CD4-positive, alpha-beta T cell treated with Interleukin-6 for 4 hours (primary cell): ENCODE measurements around the gene OSGIN1.

Experiments
- DNase-seq: peaks from one replicate; pipeline ENCODE4 v3.0.0-alpha.2; 2020; ENCODE audit warnings: mixed read lengths

Gene OSGIN1

DNA sequence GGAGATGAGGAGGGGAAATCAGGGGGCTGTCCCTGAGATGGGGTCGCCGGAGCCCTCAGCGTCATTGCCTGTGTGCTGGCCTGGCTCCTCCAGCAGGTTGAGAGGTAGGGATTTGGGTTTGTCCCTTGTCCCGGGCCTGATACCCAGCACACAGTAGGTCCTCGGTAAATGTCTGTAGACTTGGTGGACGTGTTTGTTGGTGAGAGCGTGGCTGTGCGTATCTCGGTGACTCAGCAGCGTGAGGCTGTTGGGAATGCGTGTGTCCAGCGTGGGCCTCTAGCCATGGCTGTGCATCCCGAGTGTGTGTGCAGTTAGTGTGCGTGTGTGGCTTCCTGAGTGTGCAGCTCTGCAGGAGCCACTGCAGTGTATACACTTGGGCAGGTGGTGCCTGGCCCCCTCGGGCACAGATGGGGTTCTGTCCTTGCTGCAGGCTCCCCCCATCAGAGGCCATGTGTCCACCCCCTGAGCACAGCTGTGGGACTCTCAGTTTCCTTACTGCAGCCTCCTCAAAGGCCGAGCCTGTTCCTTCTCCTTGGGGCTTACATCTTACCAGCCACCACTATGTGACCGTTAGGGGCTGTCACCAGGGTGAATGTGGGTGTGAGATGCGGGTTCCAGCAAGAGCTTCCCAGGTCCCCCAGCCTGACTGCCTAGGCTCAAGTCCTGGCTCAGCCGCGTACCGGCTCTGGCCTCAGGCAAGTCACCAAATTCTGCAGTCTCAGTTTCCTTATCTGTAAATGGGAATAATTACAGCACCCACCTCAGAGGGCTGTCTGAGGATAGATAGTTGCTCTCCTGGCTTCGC is 20.7 kb downstream of the OSGIN1 start:
- no peak for DNase-seq

DNA sequence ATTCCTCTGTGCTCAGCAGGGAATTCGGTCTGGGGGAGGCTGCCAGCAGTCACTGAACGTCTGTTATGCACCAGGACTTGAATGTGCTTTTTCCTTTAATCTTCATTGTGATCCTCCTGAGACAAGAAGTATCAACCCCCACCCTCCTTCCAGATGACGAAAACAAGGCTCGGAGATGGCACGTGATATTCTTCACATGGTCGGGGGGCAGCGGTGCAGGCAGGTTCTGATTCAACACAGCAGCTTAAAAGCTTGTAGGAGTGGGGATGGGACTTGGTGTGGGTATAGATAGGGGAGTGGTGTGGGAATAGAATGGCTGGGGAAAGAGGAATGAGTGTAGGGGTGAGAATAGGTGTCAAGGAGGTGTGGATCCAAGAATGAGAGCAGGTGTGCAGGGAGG is 21.4 kb downstream of the OSGIN1 start:
- DNase-seq, result no peak

DNA sequence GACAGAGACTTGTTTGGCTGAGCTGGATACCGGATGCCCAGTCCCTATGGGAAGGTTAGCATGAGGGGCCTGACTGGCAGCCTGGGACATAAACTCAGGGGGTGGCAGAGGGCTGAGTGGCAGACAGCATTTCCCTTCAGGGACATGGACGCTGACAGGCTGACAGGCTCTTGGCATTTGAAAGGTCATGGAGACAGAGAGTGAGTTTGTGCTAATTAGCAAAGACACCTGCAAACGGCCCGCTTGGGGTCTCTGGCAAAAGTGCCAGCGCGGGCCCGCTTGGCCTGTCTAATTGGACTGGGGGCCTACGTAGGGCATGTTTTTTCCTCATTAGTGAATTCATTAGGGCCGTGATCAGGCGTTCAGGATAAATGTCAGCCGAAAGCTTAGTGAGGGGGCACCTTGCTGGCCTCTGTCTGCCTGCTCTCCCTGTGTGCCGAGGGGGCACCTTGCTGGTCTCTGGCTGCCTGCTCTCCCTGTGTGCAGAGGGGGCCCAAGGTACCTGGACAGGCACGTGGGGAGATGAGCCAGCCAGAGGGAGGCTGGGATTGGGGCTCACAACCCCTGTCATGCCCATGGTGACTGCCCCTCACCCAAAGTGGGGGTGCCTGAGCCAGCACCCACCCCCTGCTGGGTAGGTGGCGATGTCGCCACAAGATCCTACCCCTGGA is 22.7 kb downstream of the OSGIN1 start:
- DNase-seq, result no peak

DNA sequence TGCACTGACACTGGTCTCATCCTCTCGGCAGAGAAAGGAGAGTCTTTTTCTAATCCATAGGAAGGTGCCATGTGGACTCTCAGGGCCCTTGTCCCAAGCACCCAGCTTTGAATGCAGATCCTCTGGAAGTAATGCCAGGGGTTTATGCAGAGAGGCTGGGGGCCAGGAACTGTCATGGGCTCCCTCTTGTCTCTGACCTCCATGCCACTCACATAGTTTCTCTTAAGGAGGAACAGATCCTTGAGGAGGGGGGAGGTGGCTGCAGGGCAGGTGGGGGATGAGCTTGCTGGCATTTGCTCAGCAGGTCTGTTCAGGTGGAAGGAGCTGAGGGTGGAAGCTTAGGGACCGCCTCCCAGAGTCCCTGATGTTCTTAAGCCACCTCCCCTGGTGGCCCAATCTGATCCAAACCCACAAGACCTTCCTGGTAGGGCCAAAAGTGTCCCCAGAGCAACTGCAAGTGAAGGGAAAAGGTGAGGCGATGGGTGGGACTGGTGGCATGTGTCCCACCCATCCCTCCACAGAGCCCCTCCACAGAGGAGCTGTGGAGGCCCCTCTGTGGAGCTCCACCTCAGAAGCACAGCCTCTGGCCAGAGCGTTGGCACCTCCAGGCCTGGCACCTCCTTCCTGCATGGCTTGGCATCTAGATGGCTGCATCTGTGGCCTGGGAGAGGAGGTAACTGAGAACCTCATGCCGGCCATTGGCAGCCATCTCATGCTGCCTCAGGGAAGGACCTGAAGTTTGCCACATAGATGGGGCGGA is 24.2 kb downstream of the OSGIN1 start:
- no peak for DNase-seq

DNA sequence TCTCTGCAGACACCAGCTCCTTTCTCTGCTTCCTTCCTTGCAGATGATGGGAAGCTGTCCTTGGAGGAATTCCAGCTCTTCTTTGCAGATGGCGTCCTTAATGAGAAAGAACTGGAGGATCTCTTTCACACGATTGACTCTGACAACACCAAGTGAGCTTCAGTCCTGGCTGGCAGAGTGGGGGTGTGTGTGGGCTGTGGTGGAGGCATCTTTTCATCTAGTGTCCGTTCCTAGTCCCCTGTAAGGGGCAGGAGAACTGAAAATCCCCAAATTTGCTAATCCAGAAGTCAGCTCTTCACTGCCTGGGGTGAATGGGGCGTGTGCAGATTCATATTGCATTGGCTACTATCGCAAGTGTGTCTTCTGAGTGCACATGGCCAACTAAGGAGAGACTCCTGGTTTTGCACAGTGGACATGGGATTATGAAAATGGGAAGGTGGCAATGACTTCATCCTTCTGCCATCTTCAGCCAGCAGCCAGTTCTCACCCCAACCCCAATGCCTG is 25.4 kb downstream of the OSGIN1 start:
- no peak for DNase-seq

DNA sequence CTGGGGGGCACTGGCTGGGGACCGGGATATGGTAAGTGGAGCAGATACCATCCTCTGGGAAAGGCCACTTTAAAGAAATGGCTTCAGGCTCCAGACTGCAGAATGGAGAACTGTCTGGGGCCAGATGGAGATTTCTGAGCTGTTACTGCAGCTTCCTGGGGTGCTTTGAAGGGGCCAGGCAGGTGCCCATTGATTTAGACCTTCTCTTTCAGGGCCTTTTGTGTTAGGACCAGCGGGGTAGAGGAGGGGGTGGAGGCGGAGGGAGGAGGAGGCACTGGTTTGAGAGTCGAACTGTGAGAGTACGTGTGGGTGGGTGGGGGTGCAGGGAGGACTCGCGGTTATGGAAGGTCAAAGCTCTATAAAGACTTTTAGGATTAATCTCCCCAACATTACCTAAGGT is 26.4 kb downstream of the OSGIN1 start:
- no peak for DNase-seq

DNA sequence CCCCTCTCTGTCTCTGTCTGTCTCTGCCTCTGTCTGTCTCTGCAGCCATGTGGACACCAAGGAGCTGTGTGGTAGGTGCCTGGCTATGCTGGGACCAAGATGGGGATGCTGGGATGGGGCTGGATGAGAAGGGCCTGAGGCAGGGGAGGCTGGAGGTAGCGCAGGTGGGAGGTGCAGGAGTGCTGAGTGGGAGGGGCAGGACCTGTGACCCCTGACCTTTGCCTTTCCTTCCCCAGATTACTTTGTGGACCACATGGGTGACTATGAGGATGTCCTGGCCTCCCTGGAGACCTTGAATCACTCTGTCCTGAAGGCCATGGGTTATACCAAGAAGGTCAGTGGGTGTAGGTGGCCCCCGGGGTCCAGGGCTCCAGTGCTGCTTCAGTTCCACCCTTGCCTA is 27.8 kb downstream of the OSGIN1 start:
- no peak for DNase-seq

DNA sequence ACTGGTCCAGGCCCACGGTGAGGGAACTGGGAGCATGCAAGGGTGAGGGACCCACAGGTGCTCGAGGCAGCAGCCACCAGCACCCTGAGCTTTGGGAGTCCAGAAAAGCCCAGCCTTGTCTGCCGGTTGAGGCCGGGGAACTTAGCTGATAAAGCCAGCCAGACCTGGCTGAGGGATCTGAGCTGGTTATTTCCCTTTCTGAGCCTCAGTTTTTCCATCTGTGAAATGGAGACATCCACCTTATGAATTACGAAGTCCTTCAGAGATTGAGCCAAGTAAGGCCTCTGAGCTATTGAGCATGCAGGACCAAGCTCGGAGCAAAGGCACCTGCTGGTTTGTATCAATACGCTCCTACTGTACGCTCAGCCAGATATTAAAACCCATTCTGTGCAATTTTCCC is 28.8 kb downstream of the OSGIN1 start:
- DNase-seq, result no peak

DNA sequence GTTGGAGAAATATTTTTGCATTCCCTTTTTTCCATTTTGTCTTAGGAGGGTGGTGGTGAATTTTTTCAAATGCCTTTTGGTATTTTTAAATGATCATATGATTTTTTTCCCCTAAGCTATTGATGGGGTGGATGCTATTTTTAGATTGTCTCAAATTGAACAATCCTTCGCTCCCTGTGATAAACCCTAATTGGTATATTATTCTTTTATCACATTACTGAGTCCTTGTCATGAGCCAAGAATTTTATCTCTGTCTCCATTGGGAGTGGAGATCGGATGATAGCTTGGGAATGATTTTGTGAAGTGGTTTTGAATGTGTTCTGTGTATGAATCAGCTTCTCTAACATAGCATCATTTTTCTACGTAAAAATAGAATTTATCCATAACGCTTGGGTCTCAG is 30.5 kb downstream of the OSGIN1 start:
- no peak for DNase-seq

DNA sequence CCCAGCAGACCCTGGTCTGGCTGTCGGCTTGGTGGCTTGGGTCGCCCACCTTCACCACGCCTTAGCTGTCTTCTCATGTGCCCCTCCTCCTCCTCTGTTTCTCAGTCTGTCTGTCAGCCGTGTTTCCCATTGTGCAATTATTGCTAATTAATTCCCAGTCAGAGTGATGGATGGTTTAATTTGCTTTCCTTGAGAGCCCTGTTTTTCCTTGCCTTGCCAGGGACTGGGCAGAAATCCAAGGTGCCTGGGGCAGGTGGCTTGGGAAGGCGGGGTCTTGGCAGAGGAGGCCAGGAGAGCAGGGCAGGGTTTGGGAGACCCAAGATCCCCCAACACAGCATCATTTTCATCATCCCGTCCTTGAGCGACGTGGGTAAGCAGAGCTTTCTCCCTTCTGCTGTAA is 36.3 kb downstream of the OSGIN1 start:
- no peak for DNase-seq

DNA sequence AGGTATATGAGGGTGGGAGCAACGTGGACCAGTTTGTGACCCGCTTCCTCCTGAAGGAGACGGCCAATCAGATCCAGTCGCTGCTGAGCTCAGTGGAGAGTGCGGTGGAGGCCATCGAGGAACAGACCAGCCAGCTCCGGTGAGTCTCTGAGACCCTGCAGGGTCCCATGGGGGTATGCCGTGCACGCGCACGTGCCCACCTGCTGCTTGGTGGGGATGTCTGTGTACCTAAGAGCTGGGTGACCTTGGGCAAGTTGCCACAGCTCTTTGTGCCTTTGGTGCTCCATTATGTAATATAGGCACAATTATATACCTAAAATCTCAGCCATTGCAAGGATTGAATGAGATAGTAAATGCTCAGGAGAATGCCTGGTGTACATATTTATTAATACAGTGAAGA is 37.5 kb downstream of the OSGIN1 start:
- DNase-seq, result no peak

DNA sequence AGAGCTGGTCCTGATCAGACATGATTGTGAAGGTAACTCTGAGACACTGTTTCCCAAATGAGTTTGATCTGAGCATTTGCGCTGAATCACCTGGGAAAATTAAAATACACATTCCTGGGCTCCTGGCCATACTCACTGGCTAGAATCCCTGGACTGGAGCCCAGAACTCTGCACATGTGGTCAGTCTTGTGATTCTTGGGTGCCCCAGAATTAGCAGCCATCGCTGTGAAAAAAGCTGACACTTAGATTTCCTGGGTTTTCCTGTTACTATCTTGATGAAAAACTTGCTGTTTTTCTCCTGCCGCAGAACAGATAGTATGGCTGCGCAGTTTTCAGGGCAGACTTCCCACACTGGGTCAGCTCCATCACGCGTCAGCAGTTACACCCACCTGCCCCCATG is 39.6 kb downstream of the OSGIN1 start:
- DNase-seq, result no peak

DNA sequence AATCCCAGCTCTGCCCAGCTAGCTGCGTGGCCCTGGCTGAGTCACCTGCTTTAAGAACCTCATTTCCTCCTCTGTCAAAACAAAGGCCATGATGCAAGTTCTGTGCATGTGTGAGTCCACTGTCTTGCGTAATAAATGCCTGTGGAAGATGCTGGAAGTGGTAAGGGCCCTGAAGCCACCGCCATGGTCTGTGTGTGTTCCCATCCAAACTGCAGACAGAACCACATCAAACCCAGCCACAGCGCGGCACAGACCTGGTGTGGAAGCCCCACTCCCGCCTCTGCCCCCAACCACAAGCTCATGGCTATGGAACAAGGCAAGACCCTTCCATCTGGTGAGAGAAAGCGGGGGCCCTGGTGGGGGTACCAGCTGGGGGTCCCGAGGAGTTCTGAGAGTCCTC is 41.0 kb downstream of the OSGIN1 start:
- DNase-seq, result no peak

DNA sequence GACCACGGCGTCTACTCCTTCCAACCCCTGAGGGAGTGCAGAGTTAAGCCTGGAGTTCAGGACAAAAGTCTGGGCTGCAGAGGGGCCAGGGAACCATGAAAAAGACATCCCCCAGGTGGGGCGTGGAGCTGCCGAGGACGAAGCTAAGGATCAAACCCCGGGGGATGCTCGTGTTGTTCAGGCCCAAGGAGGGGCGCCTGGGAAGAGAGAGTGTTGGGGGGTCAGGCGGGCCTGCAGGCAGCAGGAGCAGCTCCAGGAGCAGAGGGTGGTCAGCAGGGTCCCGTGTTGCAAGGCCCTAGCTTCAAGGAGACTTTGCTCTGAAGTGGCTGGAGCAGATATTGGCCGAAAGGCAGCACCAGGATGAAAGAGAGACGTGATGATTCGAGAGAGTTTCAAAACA is 41.7 kb downstream of the OSGIN1 start:
- no peak for DNase-seq

DNA sequence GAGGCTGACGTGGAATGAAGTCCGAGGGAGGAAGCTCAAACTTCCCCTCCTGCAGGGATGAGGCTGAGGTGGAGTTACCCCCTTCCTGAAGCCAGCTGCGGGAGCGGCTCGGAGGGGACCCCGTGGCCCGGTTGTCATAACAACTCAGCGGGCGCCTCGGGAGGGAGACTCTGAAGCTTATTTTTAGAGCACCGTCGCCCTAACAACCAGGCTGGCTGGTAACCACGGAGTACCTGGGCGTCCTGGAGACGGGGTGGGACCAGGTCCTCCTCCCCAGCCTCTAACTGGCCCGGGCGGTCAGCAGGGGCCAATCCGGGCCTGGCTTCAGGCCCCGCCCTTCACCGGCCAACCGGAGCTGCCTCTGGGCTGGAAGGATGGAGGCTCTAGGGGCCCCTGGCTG is 42.7 kb downstream of the OSGIN1 start:
- DNase-seq, result no peak

DNA sequence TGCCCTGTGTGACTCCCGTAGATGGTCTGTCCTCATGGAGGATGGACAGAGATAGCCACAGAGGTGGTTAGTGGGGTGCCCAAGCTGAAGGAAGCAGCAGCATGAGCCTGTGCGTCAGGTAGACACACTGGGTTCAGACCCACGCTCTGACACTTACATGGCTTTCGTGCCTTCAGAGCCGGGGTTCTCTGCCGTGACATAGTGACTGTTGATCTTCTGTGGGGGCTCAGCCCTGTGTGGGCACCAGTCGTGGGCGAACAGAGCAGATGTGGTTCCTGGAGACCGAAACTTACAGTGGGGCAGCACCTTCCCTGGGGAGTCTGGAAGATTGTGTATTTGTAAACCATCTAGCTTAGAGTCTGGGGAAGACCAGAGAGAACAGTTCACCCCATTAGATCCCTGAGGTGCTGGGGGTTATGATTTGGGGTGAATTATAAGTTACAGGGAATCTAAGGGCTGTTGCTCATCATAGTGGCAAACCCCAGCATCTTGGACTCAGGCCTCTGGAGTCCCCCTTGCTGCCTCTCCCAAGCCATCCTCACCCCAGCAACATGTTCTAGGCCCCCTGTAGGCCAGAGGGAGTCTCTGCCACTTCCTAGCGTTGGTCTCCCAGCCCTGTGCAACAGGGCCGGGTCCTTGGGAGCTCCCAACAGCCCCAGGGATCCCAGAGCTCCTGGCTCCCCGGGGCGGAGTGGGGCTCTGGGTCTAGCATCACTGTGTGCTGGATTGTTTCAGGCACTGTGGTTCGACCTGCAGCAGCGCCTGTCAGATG is 43.6 kb downstream of the OSGIN1 start:
- no peak for DNase-seq

DNA sequence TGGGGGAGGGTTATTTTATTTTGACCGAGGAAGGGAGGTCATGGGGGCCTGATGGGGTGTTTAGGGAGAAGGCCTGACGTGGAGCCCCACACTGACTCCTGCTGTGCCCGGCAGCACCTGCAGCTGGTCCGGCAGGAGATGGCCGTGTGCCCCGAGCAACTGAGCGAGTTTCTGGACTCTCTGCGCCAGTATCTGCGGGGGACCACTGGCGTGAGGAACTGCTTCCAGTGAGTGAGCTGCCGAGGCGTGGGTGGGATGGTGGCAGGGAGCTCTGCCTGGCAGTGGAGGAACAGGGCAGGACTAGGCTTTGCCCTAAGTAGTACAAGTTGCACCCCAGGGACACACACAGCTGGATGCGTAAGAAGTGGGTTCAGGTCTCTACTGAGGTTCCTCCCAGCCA is 45.1 kb downstream of the OSGIN1 start:
- no peak for DNase-seq

DNA sequence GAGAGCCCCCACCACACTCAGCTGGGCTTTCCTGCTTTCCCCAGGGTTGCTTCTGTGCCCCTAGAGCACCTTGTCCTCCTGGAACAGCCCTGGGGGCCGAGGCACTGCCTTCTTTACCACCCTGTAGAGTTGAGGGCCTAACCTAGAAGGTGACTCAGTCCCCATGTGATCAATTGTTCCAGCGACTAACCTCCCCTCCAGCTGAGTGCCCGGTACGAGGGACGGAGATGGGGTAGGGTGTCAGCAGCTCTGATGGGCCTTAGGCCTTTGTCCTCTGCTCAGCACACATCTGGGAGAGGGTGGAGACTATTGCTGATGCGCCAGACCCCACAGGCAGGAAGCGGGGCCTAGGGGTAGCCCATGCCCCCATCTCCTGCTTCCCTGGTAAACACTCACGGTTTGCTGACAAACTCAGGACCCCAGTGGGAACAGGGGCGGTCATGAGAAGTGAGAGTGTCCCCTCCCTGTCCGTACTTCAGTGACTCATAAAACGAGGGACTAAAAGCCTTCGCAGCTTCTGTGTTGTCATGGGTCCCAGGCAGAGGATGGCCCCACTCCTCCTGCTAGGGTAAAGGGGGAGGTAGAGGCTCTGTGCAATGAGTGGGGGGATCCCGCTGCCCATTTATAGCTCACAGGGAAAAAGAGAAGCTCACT is 48.1 kb downstream of the OSGIN1 start:
- DNase-seq, result no peak

DNA sequence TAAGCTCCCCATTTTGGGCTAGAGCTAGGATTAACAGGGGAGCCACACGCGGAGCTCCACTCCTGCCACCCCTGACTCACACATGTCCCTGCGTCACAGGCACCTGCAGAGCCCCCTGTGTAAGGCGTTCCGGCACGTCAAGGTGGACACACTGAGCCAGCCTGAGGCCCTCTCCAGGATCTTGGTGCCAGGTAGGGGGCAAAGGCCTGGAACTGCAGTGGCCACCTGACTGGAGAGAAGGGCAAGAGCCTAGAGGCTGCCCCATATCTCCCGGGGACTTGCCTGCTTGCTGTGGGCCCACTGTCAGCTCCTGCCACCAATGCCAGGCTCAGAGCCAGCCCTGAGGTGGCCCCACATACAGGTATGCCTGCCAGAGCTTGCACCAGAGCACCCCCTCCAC is 48.7 kb downstream of the OSGIN1 start:
- no peak for DNase-seq

DNA sequence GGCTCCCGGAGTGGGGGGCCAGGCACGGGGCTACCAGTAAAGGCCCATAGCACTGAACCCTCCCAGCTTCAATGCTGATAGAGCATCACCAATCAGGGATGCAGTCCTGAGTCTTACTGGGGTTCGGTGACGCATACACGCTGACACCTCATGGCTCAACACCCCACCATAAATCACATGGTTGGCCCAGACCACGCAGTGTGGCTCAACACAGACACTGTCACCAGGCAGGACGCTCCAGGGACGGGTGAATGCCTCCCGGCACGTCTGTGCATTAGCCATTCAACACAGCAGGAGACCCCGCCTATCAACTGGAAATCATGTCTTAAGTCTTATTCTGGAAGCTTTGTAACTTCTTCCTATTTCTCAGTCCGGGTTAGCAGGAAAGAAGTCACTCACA is 50.0 kb downstream of the OSGIN1 start:
- DNase-seq, result no peak

DNA sequence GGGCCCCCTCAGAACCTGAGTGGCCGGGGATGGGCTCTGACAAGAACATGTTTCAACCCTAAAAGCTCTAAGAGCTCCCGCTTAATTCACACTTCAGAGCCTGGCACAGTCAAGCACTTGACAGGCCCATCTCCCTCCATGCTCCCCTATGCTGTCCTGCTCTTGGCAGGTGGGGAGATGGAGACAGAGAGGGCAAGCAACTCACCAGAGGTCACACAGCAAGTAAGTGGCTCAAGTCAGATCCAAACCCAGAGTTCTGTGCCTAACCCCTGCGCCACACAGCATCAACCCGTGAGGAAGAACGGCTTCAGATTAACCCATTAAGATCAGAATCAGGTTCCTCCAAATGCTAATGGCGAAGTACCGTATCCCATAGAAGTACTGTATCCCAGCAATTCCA is 51.4 kb downstream of the OSGIN1 start:
- DNase-seq, result no peak

DNA sequence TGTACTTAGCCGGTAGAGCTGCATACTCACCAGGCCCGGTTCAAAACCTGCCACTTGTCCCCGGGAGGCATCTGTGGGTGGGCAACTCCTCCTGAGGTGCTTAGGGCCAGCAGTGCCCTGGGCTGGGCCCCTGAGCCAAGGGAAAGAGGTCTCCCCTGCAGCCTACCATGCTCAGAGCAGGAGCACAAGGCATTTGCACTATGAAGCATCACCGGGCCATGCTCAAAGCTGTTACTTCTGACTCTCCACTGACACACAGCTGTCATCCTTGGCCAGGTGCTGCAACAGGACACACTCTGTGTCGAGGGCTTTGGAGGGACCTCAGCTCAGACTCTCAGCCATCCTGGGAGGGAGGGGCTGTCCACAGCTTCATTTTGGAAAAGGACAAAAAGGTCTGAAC is 52.4 kb downstream of the OSGIN1 start:
- no peak for DNase-seq

DNA sequence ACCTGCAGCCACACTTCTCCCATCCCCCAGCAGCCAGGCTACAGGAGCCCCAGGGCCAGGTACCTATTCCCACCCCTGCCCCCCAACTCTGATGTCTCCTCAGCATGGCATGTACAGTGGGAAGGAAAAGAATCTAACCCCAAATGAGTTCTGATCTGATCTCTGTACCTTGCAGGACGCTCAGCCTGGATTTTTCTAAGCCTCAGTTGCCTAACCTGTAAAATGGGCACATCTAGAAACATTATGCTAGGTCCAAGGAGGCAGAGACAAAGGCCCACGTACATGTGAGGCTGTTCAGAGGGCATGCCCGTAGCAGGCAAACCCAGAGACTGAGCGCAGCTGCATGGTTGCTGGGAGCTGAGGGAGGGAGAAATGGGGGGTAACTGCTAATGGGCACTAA is 54.5 kb downstream of the OSGIN1 start:
- DNase-seq, result no peak
